ENCODE results near the gene ATP9A. TPM values are rescaled to one million over a fixed set of nuclear protein-coding genes. Genes with fewer than 3 reads are reported as not detected.

ATP9A gene
- total RNA-seq, 1 experiment from 2014 or later = 20.6 TPM

DNA sequence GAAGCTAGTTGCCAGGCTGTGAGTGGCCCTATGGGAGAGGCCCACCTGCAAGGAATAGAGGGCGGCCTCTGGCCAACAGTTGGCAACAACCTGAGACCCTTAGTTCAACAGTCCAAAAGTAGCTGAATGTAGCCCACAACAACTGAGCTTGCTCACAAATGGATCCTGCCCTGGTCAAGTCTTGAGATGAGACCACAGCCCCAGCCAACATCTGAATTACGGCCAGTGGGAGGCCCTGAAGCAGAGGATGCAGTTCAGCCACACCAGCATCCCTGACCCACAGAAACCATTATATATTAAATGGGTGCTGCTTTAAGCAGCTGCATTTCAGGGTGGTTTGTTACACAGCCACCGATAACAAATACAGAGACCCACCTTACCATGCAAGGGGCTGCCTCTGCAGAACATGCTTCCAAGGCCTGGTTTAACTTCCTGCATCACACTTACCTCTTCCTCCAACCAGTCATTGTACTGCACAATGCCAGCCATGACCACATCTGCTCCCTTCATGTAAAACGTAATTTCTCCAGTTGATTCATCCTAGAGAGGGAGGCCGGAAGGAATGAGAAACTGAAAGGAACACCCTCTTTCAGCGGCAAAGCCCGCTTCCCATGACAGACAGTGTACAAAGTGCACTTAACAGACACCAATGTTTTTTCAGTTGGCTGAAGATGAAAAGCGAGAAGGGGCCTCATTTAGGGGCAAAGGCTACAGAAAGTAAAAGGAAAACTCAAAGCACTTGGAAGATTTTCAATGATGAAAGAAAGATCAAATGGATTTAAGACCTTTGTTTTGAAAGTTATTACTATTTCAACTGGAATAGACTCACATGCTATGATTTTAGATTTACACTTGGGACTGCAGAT is 139.4 kb downstream of the ATP9A start:
- DNase-seq (ENCODE audit: low read depth) = peak; percentile 40

DNA sequence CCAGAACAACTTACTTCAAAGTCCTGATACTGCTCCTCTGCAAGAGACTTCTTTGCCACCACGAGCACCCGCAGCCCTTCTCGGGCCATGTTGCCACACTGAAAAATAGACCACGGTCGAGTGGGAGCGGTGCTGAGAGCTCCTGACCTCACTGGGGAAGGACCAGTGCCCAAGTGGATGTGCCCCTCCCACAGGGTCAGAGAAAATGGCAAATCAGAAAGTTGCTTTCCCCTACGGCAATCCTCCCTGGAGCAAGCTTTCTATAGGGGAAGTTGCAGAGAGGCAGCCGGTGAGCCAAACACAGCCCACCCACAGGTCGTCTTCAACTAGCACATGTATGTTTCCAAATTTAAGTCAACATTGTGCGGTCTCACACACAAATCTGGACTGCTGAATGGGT is 140.6 kb downstream of the ATP9A start:
- DNase-seq (ENCODE audit: low read depth) = no peak

DNA sequence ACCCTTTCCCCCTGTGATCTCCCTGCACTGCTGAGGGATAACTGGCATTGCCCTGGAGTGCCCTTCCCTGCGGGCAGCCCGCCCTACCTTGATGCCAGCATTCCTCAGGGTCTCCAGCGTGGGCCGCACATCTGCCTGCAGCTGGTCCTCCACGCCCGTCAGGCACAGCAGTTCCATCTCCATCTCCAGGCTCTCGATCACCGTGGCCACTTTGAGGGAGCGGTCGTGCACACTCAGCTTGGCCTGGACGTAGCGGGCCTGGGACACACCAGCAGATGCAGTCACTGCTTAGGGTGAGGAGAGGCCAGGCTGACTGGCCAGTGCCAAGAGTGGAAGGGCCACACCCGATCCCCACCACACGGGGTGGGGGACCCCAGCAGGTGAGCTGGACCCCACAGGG is 143.1 kb downstream of the ATP9A start:
- no peak for DNase-seq (ENCODE audit: low read depth)

DNA sequence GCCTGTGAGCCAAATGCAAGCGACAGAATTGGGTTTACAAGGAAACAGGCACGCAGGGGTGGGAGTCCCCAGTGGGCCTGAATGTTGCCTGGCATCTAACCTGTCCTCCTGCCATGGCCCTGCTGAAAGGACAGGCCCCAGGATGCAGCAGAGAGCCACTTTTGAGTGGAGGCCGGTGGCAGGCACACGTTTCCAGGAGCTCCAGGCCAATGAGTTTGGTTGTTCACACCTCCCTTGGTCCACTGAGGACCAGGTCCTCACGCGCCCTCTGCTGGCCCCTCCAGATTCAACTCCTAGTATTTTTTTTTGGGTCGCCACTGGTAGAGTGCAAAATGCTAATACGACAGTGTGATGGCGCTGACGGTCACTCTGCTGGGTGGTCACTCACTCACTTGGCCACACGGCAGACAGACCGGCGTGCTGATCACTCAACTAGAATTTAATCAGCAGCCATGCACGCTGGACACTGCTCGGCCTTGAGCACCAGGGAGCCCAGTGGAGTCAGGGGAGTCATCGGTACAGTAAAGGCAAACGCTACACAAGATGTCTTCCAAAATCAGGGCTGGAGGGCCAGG is 143.9 kb downstream of the ATP9A start:
- DNase-seq (ENCODE audit: low read depth) = peak; percentile 73

DNA sequence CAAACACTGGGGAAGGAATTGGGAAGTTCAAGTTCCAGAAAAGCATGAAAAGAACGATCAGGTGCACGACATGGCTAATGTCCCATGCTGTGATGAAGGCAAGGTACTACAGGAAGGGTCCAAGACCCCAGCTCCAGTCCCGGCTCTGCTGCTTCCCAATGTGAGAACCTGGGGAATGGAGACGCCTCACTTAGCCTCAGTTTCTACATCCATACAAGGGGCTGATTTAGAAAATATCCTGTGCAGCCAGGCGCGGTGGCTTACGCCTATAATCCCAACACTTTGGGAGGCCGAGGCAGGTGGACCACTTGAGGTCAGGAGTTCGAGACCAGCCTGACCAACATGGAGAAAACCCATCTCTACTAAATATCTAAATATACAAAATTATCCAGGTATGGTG is 144.9 kb downstream of the ATP9A start:
- no peak for DNase-seq (ENCODE audit: low read depth)

DNA sequence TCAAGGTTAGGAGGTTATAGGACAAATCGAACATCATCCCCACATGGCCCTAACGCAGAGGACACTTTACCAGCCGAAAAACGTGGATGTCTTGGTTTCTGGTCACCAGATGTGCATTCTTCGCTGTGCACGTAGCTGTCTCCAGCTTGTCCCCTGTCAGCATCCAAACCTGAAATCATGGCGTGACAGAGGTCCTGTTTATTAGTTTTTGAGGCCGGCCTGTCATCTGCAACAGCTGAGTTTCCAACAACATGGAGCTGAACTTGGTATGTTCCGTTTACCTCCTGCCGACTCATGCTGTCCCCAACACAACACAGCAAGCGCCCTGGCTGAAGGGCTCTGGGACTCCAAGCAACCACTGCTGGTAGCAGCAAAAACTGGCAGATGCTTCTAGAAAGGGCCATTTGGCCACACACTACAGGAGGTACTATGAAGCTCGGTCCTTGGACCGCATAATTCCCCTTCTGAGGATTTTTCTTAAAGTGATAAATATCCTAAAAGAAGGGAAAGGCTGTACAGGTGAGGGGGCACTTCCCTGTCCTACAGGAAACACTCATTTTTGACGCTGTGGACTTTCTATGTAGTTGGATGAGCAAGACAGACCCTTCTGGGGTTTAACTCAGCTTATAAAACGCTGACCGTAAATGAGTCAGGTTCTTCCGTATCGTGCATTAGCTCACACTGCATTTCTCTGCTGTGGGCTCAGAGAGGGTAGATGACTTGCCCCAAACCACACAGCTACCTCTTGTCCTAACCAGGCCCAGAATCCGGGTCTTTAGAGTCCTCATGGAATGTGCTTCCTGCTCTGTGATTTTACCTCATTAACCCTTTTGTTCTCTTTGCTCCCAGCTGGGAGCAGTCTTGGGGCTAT is 146.0 kb downstream of the ATP9A start:
- DNase-seq (ENCODE audit: low read depth) = no peak

DNA sequence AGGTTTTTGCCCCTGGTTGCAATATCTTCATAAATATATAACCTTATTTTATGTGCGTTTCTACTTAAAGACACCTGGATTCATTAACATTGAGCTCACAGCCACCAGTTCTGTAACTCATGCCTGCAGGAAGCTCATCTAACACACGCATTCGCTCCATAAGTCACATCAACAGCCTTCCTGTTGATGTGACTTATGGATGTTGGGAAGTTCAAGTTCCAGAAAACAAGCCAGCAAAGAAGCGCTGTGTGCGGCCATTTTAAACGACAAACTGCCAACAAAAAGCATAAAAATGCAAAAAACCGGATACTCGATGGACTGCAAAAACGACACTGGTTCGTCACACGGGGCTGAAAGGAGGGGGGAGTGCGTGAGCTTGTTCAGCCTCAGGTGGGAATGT is 147.8 kb downstream of the ATP9A start:
- DNase-seq (ENCODE audit: low read depth) = no peak

DNA sequence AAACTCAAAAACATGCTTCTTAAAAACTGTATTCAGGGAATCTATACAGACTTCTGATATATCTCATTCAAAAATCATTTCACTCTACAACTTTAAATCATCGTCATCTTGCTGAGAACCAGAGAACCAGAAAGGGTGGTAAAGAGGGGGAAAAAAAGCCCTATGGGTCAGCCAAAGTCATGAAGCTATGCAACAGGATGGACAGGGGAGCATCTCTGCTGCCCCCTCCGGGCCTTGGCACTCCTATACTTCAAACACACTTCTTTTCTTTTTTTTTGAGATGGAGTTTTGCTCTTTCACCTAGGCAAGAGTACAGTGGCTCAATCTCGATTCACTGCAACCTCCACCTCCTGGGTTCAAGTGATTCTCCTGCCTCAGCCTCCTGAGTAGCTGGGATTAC is 152.1 kb downstream of the ATP9A start:
- no peak for DNase-seq (ENCODE audit: low read depth)

DNA sequence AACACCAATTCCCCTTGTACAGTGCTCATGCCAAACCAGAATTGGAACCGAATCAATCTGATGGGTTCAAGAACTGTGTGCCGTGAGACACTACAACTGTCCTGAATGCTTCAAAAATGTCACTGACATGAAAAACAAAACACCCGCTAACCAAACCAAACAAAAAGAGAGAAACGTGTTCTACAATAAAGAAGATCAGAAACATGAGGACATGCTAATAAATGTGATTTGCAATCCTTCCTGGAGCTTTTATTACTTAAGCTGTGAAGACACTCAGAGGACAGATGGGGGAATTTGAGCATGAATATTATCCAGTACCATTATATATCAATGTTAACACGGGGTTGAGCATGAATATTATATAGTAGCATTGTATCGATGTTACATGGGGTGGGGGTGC is 153.5 kb downstream of the ATP9A start:
- no peak for DNase-seq (ENCODE audit: low read depth)

DNA sequence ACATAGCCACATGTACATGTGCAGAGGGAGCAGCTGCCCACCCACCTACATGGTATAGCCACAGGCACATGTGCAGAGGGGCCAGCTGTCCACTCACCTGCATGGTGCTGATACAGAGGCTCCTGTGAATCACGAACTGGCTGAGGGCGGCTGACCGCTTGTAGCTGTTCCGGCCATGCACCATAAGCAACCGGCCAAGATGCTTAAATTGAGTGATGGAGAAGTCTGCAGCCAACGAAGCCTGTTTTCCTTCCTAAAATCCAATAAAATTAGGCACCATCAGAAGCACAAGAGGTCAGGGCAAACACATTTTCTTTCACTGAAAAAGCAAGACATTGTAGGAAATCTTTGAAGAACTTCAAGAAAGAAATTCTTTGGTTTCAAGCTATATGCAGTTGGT is 154.6 kb downstream of the ATP9A start:
- DNase-seq (ENCODE audit: low read depth) = no peak

DNA sequence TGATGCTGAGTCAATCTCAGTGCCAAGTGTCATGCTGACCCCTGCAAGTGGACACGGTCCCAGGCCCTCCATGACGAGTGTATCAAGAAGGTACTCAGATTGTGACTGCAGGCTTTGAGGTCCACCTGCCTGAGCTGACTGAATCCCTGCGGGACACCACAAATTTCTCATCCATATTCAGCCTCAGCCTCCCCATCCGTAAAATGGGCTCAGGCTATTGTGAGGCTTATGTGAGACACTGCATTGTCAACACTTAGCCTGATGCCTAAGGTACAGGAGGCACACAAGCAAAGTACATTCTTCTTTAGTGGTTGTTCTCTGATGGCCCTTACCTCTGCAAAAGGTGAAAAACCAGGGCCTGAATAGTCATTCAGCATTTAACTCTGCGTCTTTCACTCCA is 155.3 kb downstream of the ATP9A start:
- no peak for DNase-seq (ENCODE audit: low read depth)

DNA sequence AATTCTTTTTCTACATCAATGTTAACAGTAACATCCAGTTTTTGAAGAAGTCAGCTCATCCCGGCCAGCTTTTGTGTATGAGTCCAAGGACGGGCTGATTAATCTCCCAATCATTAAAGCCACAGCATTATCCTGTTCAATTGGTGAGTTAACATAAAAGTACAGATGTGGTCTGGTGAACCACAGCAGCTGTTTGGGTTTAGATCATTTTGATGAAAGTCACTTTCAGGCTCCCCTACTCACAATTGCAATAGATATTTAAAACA is 156.6 kb downstream of the ATP9A start:
- no peak for DNase-seq (ENCODE audit: low read depth)

DNA sequence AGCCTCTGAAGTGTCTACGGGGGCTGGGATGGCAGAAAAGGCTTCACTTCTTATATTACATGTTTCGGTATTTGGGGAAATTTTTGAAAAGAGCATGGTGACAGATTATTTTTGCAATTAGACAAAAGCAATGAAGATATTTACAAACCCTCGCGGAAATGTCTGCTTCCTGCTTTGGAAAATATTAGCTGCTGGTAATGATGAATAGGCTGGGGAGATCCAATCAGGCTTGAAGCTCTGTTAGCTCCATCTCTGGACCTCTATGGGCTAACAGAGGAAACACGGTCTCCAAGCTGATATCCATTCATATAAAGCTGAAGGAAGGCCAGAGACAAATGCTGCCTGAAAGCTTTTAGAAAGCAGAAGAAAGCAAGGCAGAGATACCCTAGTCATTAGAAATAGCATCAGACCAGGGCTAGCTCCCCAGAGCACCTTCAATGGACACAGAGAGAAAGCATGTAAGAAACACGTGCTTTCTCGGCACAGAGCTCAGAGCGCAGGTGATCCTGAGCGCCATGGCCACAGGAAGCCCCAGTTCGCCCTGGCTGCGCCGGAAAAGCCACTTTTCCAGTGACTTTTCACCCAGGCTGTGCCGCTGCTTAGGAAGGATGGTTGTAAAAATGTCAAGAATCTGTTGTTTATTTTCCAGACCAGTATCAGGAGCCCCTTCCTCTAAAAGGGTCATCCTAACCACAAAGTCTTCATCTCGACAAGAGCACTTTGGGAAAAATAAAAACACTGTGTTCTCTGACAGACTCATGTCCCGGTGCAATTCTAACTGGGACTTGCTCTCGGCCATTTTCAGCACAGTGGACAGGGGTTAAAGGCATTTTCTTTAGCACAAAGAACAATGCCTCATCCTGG is 157.2 kb downstream of the ATP9A start:
- DNase-seq (ENCODE audit: low read depth) = no peak

DNA sequence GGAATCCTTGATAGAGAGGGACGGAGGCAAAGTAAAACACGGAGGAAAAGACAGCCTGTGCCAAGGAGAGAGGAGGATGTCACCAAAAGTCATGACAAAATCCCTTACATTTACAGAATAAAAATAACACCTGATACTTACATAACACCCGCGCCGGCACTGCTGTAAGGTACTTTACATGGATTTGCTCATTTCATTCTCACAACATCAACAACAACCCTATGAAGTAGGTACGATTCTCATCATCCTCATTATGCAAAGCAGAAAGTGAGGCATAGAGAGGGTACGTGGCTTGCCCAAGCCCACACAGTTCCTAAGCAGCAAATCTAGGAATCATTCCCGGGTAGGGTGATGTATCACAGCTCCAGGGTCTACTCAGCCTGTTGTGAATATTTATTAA is 158.1 kb downstream of the ATP9A start:
- DNase-seq (ENCODE audit: low read depth) = no peak

DNA sequence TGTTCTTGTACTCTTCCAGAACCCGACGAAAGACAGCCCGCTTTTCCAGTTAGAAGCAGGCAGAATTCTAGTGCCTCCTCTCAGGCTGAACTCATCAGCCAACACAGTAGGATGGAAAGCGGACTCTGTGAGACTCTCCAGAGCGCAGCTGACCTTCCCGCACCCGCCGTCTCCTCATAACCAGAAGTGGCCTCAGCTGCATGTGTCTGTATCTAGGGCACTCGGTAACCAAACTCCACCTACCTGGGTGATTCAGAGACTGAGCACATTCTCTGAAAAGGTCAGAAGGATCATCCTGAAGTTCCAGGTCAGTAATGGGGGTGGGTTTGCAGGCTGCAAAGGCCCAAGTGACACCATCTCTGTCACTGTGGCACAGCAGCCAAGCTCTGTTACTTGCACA is 158.9 kb downstream of the ATP9A start:
- no peak for DNase-seq (ENCODE audit: low read depth)

DNA sequence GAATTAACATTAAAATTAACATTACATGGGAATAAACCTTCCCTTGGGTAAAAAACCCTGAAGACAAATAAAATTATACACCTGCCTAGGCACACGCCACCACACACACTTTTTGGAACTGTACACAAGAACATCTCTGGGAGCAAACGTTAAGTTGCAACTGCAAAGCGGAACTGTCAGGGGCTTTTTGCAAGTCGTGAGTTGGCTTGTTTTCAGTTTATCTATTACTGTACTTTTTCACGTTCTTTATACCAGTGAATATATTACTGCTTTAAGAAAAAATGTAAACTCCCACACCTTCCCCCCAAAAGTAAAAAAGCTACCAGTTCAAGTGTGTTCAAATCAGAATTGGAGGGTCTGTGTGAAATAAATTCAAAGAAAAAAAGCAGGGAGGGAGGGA is 160.1 kb downstream of the ATP9A start:
- DNase-seq (ENCODE audit: low read depth) = no peak

DNA sequence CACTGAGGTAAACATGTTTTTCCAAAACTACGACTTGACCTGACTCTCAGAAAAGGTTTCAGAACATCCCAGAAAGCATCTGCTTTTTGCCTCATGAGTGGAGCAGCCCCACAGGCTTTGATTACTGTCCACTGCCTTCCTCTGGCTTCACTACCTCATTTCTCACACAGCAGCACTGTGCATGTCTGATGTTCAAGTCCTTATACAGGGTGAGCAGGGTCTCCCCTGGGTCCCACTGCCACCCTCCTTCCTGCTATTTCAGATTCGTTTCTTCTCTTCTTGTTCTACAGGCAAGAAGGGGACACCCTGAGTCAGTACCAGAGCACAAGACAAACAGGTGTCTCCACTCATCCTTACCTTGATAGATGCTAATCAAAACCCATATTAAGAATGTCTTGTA is 161.0 kb downstream of the ATP9A start:
- DNase-seq (ENCODE audit: low read depth) = no peak

DNA sequence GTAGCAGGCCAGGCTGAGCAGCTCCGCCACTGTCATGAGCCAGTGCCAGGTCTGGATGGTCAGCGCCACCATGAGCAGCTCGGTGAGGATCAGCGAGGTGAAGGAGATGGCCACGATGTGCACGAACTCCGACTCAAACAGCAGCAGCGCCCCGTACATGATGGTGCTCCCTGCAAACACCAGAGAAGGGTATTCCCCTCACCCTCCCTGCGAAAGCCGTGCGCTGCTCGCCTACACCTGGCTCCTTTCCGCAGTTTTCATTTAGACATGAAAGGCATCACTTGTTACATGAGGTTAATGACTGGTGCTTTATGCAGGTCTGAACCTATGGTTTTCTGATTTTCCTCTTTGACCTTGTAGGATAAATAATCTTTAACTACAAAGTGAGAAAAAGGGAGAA is 163.3 kb downstream of the ATP9A start:
- no peak for DNase-seq (ENCODE audit: low read depth)

DNA sequence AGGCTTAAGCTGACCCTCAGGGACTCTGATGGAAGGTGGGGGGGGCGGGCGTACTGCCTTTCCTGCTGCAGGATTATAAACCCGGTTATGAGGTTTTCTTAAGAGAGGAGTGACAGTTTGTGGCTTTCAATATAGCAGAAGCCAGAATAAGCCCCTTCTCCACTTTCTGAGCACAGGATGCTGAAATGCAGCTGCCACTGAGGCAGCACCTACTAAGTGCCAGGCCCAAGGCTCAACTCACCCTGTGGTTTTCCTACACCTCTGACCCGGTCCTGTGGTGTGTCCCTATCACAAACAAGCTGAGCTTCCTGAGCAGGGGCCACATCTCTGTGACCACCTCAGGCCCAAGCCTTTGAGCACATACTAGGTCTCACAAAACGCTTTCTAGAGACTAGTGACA is 166.1 kb downstream of the ATP9A start:
- no peak for DNase-seq (ENCODE audit: low read depth)

DNA sequence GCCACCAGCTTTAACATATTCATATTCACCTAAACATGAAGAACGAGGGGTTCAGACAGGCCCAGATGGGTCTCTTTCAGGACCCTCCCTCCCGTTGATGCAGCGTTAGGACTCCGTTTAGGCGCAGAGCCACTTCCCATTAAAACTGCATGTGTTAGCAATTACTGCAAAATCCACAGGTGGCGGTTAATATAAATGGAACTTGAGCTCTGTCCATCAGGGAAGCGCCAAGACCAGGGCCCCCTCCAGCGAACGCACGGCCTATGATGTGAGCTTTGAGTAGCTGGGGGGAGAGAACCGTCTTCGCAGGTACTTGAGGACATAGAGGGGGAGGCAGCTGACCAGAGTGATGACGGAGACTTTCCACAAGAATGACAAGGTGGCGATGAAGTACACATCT is 167.2 kb downstream of the ATP9A start:
- DNase-seq (ENCODE audit: low read depth) = no peak

DNA sequence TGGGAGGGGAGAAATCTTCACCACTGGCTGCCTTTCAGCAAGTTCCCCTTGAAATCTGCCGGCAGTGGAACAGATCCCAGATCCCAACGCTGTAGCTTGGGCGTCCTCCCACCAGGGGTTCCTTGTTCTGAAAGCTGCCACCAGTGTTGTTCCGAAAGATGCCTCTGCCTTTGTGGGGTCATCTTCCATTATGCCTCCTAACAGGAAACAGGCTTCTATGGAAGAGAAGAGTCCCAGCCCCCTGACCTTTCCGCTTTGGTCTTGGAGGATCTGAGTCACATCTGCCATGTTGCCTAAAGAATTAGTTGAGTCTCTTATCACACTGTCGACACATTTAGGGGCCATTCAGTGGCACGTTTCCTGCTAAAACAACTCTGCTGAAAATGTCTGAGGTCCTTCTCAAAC is 168.2 kb downstream of the ATP9A start:
- no peak for DNase-seq (ENCODE audit: low read depth)

DNA sequence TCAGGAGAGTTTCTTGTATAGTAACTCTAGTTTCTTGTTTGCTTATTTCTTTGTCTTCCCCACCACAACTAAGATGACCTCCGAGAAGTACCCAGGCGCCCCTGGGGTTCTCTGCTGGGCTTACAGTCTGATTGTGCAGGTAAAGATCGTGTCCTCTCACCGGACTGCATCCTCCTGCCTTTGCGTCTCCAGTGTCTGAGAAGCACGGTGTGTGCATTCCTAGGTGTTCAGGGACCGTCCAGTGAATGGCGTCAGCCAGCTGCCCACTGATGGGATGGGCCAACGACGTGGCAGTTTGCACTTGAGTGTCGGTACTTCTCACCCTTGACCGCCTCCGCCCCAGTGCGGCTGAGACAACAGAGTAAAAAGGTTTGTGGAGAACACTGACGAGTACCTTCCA is 169.6 kb downstream of the ATP9A start:
- no peak for DNase-seq (ENCODE audit: low read depth)

Measured in M059J (cell line).